ENCODE results near the gene ARL3.
A peak's percentile ranks its signal among the peaks of the same experiment; 100 is the strongest.
"Not testable (repeated sequence)": the region's sequence is repeated elsewhere in the genome, so short reads cannot be mapped to it uniquely, and the experiment has no call there.

ARL3 gene

DNA sequence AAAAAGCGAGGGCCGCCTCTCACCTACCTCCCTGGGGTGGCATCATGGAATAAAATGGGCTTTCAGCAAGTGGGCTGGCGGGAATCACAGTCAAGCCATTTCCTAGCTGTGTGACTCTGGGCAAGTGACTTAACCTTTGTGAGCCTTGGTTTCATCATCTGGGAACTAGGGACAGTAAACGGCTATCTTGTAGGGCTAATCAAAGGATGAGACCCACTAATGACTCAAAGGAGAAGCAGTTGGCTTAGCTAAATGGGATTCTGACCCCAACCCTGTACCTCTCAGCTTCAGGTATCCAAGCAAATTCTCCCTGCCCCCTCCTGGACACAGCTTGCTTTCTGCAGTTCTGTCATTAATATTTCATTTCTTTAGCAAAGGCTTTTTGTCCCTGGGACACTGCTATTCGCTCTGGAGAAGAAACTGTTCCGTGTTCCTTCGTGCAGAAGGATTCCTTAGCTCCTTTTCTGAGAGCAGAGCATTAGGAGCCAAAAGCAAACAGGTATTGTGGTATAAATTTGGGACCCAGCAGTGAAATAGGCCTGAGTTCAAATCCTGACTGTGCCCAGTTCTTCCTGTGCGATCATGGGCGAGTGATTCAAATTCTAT, 44.0 kb downstream of the ARL3 start:
- DNase-seq = no peak

DNA sequence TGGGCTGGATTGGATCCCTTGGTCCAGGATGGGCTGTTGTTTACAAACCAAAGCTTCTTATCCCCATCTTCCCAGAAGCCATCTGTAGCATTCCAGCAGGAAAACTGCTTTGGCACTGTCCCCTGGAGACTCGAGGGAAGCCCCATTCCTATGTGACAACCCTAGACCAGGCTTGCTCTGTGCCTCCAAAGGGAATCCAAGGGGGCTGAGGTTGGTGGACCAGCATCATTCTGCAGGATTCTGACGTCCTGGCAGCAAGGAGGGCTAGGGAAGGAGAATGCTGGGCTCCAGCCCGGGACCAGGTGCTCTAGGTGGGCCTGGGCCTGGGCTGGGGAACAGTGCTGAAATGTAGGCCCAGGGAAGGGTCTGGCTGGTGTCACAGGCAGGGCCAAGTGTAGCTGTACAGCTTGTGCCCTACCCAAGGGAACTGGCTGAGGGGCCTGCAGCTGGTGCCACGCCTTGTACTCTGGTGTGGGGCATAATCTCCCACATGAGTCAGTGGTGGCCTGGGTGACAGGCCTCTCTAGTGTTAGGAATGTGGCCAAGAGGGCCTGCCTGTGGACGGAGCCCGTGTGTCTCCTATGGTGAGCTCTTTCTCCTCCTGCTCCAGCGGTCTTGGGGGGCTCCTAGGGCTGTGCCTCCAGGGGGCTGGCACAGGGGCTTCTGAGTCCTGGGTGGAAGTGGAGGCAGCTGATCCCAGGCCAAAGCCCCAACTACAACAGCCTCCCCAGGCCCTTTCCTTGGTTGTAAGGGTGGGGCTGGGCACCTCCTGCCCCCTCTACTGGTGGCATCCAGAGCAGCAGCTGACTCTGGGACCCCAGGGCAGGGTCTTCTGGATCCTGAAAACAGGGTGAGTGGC, 44.8 kb downstream of the ARL3 start:
- no peak for DNase-seq

DNA sequence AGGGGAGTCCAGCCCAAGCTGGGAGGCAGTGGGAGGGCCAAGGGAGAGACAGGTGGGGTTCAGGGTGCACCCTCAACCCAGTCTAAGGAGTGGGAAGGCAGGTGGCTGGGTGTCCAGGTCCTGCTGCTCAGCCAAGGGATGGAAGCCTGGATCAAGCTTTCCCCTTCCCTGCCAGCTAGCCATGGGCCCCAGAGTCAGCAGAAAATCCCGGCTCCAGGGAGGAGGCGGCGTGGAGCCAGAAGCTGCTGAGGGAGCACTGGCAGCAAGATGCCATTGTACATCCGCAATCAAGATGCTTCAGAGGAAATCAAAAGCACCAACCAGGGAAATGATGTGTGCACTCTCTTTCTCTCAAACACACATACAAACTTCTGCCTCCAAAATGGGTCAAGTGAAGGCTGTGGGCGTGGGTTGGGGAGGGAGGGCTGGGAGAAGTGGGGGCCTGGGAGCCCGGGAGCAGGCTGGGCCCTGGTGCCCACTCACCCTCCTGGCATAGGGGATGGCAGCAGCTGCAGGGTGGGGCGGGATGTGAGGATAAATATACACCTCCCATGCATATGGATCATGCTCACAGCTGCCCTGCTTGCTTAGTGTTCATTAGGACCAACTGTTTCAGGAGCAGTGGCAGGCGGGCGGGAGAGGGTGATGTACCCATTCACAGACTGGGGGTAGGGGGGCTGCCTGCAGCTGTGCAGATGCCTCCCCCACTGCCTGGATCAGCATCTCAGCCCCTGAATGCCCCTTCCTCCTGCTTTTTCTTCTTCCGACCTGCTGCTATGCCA, 45.7 kb downstream of the ARL3 start:
- DNase-seq = no peak

DNA sequence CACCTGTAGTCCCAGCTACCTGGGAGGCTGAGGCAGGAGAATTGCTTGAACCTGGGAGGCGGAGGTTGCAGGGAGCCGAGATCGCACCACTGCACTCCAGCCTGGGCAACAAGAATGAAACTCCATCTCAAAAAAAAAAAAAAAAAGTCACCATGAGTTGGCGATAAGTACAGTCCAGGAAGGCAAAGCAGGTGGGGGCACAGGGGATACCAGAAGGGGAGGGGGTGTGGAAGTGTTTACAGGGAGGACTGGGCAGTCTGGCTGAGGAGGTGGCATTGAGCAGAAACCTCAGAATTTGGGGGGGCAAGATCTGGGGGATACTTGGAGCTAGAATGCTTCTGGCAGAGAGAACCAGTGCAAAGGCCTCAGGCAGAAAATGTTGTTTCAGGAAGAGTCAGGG, 46.8 kb downstream of the ARL3 start:
- not testable (repeated sequence) for DNase-seq

DNA sequence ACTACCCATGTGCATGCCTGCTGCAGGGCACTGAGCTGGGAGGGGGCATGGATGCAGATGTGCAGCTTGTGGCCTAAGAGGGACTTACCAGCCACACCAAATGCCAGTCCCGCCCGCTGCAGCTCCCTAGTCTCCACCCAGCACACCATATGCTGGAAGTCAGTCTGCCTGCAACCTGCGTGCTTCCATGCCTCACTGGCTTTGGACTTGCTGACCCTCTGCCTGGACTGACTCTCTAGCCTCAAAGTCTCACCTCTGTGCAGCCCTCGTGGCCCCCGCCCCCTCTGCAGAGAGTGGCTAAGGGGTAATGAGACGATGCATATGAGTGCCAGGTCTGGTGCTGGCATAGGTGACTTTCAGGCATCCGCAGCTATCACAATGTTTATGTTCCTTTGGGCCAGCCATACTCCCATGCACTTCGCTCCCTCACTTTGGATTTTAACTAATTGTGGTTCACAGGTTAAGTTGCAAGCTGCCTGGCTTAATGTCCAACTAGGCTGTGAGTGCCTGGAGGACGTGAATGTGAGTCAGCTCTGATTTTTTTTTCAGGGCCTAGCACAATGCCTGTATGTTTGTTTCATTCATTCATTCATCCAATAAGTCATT, 48.2 kb downstream of the ARL3 start:
- DNase-seq = no peak

DNA sequence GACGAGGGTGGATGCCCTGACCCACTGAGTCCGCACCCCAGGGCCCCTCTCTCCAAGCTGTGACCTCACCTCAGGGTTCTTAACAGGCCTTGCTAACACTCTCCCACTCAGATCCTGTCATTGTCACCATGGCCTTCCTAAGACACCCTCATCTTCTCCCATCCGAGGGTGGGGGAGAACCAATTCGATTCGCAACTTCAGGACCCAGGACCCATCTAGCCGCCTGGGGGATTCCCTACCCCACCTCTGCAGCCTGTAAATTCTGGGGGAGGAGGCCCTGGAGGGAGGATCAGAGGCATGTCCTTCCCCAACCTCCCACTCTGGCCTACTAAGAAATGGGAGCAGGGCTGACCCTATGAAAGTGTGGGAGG, 52.6 kb downstream of the ARL3 start:
- no peak for DNase-seq

DNA sequence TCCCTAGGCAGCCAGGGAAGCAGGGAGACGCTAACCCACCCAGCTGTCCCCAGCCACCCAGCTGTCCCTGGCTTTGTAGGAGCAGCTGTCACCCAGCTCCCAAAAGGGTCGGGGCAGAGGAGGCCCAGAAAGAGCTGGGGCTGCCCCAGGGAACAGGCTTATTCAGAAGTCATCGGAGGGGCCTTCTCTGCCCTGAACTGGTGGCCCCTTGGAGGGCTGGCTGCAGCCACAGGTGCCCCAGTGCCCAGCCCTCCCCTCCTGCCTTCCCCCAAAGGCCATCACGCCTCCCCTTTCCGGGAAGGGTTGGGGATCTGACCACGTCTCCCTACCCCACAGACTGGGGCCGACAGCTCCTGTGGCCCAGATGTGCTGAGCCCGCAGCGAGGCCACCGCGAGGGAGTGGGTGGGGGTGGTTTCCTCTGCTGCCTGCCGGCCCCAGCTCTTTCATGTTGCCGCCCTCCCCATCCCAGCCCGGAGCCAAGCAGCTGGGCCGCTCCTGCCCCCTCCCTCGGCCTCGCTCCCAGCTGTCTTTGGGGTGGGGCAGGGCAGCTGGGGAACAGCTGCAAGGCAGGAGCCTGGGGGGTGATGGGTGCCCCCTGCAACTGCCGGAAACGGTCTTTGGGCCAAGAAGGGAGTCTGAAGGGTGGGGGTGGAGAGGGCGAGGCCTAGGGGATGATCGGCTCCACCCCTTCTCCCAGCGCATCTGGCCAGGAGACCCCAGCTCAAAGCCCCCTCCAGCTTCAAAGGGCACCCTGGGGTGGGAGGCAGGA, 53.1 kb downstream of the ARL3 start:
- DNase-seq = peak; percentile 1 to 28 (median 27)

DNA sequence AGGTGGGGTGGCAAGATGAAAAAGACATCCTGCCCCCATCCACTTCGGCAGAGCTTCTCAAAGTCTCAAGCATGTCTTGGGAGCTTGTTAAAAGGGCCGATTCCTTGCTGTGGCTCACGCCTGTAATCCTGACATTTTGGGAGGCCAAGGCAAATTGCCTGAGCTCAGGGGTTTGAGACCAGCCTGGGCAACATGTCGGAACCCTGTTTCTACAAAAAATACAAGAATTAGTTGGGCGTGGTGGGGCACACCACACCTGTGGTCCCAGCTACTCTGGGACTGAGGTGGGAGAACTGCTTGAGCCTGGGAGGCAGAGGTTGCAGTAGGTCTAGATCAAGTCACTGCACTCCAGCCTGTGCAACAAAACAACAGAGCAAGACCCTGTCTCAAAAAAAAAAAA, 55.4 kb downstream of the ARL3 start:
- no peak for DNase-seq

DNA sequence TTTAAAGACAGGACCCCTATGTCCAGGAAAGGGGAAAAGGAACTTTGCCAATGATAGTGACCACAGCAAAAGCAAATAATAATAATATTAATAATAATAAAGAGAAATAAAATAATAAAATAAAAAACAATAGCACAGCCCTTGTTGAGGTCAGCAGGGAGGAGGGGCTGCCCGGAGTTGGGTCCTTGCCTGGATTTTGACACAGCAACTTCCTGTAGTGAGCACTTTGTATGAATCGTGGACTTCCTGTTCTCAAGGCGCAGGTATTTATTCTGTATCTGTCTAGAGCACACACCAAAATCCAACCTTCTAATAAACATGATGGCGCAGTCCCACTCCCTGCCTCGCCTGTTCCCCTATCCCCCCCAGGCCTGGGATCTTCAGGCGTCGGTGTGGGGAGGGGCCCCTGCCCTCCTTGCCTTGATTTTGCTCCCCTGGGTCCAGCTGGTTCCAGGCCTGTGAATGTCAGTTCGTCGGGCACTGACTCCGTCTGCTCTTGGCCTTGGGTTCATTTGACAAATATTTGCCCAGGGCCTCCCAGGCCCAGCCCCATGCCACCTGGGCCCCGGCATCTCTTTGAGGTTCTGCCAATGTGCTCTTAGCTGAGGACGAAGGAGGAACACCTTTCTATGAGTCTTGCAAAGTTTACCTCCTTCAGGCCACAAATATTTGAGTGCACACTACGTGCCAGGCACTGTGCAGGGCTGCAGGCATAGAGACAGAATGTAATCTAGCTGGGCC, 56.0 kb downstream of the ARL3 start:
- DNase-seq = no peak

DNA sequence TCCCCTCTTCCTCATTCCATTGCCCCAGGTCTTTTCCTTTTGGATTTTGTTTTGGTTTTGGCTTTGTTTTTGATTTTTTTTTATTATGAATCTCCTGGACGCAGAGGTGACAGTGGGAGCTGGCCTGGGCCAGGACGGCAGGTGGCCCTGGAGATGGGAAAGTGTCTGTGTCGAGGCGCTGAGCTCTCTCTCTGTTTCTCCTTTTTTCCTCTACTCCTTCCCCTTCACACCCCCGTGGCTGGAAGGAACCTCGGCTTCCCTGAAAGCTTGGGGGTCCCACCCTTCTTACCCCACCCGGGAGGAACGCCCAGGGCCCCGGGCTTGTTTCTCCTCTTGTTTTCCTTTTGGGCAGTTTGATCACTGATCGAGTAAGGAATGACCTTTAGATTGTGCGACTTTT, 56.7 kb downstream of the ARL3 start:
- DNase-seq = no peak

DNA sequence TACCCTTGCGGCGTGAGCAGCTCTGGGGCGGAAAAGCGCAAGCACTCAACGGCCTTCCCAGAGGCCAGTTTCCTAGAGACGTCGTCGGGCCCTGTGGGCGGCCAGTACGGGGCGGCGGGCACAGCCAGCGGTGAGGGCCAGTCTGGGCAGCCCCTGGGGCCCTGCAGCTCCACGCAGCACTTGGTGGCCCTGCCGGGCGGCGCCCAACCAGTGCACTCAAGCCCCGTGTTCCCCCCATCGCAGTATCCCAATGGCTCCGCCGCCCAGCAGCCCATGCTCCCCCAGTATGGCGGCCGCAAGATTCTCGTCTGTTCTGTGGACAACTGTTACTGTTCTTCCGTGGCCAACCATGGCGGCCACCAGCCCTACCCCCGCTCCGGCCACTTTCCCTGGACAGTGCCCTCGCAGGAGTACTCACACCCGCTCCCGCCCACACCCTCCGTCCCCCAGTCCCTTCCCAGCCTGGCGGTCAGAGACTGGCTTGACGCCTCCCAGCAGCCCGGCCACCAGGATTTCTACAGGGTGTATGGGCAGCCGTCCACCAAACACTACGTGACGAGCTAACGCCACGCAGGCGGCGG, 57.3 kb downstream of the ARL3 start:
- DNase-seq = no peak

DNA sequence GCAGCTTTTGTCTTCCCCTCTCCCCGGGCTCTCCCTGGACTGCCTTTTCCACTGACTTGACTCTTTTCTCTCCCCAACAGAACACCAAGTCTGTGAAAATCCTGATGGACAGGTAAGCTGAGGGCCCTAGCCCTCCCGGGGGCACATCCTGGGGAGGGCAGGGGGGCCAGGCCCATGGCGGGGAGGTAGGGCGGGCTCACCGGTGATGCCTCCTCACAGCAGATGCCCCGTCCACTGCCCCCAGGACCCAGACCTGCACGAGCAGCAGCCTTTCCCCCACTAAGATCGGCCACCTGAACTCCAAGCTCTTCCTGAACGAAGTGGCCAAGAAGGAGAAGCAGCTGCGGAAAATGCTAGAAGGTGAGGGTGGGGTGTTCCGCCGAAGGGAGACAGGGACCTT, 58.2 kb downstream of the ARL3 start:
- DNase-seq = no peak

DNA sequence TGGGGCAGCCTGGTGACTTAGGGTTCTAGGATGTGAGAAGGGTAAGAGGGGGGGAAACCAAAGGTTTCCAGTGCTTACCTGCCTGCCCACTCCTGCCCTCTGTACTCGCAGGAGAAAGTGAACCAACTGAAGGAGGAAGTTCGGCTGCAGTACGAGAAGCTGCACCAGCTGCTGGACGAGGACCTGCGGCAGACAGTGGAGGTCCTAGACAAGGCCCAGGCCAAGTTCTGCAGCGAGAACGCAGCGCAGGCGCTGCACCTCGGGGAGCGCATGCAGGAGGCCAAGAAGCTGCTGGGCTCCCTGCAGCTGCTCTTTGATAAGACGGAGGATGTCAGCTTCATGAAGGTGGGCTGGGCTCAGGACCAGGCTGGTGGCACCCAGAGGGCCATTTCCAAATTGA, 59.2 kb downstream of the ARL3 start:
- DNase-seq = no peak

DNA sequence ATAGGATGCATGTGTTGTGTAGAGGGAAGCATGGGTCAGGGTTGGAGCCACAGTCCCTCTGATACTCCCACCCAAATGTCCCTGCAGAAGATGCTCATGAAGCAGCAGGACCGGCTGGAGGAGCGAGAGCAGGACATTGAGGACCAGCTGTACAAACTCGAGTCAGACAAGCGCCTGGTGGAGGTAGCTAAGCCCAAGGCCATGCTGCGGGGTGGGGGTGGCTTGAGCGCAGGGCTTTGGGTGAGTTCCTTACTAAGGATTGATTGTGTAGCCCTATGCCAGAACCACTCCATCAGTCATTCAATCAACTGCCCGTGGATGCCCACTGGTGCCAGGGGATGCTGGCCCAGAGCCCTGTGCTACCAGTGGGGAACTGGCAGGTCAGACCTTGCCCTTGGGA, 59.6 kb downstream of the ARL3 start:
- no peak for DNase-seq

DNA sequence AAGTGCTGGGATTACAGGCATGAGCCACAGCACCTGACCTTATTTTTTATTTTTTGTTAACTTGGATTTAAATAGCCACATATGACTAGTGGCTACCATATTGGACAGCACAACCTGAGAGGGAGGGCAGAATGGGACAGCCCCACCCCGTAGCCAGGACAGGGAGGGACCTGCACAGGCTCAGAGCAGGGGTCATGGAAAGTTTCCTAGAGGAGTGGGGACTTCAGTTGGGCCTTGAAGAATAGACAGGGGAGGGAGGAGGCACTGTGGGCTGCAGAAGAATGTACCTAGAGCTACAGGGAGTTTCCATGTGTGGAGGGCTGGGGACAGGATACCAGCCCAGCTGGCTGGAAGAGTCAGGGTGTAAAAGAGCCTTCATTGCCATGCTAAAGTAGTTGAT, 61.1 kb downstream of the ARL3 start:
- DNase-seq = no peak

DNA sequence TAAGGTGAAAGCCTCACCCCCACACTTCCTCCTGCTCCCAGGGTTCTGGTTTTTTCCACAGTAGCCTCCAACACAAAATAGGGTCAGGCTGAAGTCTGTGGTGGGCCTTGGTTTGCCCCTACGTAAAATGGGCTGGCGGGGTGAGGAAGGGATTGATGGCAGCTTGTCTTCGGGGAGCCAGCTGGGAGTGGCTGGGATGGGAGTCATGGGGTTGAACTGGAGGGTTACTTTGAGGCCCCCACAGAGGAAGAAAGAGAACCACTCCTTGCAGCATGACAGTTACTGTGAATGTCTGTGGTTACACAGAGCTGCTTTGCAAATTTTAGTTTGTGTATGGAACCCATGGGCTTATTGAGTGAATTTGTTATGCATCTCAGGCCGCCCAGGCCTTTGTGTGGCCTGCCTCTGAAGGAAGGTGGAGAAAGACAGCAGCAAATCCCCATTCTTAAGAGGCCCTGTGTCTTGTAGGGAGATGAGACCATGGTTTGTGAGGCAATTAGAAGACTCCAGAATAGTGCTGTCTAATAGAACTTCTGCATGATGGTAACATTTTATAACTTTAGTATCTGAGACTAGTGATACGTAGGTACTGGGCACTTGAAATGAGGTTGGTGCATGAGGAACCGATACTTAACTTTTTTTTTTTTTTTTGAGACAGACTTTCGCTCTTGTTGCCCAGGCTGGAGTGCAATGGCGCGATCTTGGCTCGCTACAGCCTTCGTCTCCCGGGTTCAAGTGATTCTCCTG, 61.9 kb downstream of the ARL3 start:
- DNase-seq = no peak

DNA sequence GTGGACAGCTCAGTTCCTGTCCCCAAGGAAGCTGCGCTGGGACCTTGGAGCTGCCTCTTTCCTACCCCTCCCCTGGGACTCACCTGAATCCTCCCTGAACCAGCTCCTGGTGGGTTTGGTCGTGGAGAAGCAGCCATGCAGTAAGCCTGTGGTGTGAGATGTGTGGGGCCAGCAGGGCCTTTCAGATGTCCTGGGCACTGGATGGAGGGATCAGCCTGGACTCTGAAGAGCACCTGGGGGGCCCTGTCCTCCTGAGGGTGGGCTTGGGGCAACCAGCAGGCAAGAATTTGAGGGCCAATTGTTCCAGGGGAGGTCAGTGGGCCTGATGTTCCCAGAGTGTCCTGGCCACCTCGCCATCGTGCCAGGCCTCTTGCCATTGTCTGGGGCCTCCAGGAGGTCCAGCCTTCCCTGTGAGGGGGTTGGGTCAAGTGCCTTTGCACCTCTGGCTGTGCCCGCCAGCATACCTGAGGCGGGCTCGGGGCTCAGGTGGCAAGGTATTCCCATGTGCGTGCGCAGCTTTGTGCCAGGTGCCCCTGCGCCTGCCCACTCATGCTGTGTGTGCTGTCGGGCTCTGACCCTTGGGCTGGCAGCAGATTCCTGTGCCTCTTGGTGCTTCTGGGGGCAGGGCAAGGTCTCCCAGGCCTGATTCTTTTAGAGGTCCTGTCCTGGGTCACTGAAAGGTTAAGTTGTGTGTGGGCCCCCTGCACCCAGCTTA, 62.6 kb downstream of the ARL3 start:
- DNase-seq = no peak

DNA sequence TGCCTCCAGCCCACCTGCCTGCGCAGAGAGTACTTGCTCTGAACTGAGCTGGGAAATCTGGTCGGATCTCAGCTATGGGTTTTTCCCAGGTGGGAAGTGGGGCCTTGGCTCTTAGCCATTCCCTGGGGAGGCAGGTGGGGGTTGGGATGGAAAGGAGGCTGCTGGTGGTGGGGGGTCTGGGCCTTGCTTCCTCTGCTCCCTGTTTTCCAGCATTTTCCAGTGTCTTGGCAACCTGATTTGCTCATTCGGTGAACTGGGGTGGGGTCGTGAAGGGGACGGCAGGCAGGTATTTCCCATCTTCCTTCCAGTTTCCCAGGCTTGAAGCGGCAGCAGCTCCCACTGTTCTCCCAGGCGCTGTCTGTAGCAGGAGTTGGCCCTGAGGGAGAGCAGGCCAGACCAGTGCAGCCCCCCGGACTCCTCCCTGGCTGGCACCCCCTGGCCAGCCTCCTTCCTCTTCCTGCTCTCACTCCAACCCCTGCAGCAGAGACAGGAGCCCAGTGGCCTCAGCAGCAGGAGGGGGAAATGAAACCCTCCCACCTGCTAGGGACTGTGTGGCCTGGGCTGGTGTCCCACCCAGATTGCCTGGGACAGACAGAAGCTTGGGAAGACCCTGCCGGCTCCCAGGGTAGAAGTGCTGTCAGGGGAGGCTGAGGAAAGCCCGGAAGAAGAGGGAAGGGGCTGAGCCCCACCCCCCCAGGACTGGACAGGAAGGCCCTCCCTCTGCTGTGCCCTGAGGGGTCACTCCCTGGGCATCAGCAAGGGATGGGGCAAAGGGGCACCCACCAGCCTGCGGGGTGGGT, 63.3 kb downstream of the ARL3 start:
- no peak for DNase-seq

Measured in NCI-H1417 (cell line).